B cell (primary cell): ENCODE data around the gene CDHR2. TPM values are rescaled to one million over a fixed set of nuclear protein-coding genes. Genes with fewer than 3 reads are reported as not detected.

Source experiments
- ATAC-seq: fragments of 200-7000 bp; cut with Tn5 transposase; one replicate; pipeline ENCODE4 v1.10.0; 2021; ENCODE audit warnings: low read depth, mild to moderate bottlenecking, moderate number of reproducible peaks, moderate library complexity
- CTCF ChIA-PET: fragments of 350-600 bp; sonication (Branson Sonifier 250); formaldehyde crosslinking; loops from one replicate; lab custom pipeline; 2021; ENCODE audit warnings: antibody characterized with exemption, inconsistent platforms; lab: Charles Lee
- POLR2A ChIA-PET: fragments of 350-600 bp; sonication (Branson Sonifier 250); formaldehyde crosslinking; loops from one replicate; lab custom pipeline; 2021; ENCODE audit warnings: antibody characterized with exemption; lab: Charles Lee
- DNase-seq: peaks from one replicate; pipeline ENCODE4 v3.0.0; 2013
- H2AFZ ChIP-seq: 2 replicates; pipeline ENCODE4 v1.6.1; 2012; ENCODE audit warnings: mild to moderate bottlenecking, low read depth, low read length; ENCODE audit not compliant: insufficient read depth, poor library complexity, severe bottlenecking
- H3K27ac ChIP-seq, 2 donors: 1 replicate in 1 of 2; 2 replicates in 1 of 2; pipeline ENCODE4 v1.5.1; 2012 to 2013; ENCODE audit warnings: low read length in 2 of 2, mild to moderate bottlenecking in 2 of 2, moderate library complexity in 1 of 2
- H3K27me3 ChIP-seq, 4 experiments: fragments of 200-600 bp in 1 of 4; sonication (generic) in 1 of 4; replicated peaks in 1 of 4; 1 replicate in 2 of 4; 2 replicates in 2 of 4; pipeline versions ENCODE4 v1.6.1 to v1.7.0; 2013 to 2016; ENCODE audit warnings: low read length in 3 of 4, mild to moderate bottlenecking in 2 of 4, mixed read lengths in 1 of 4, moderate library complexity in 1 of 4; ENCODE audit not compliant: insufficient read depth in 4 of 4, control insufficient read depth in 3 of 4; ENCODE audit errors: control extremely low read depth in 1 of 4
- H3K36me3 ChIP-seq, 2 experiments: replicated peaks in 1 of 2; 1 replicate in 1 of 2; 2 replicates in 1 of 2; pipeline versions ENCODE4 v1.6.1 to v1.7.1; 2013; ENCODE audit warnings: low read length in 1 of 2; ENCODE audit not compliant: insufficient read depth in 2 of 2, control insufficient read depth in 1 of 2; ENCODE audit errors: control extremely low read depth in 1 of 2, extremely low read depth in 1 of 2
- H3K4me1 ChIP-seq, 2 donors: fragments of 200-600 bp in 1 of 2; sonication (generic) in 1 of 2; 1 replicate in 1 of 2; 2 replicates in 1 of 2; pipeline versions ENCODE4 v1.5.1 to v1.6.1; 2013 to 2017; ENCODE audit warnings: low read length in 2 of 2; ENCODE audit not compliant: control insufficient read depth in 2 of 2, insufficient read depth in 2 of 2
- H3K4me2 ChIP-seq: replicated peaks from 2 replicates; pipeline ENCODE3; 2012; ENCODE audit warnings: mild to moderate bottlenecking, low read depth, low read length; ENCODE audit not compliant: poor library complexity, severe bottlenecking
- H3K4me3 ChIP-seq, 5 experiments: fragments of 200-600 bp in 1 of 5; sonication (generic) in 1 of 5; 1 replicate in 3 of 5; 2 replicates in 2 of 5; pipeline versions ENCODE4 v1.5.1 to v1.7.0; 2011 to 2016; ENCODE audit warnings: low read length in 4 of 5, mild to moderate bottlenecking in 4 of 5, low read depth in 2 of 5, control low read depth in 1 of 5, moderate library complexity in 1 of 5; ENCODE audit not compliant: insufficient read depth in 1 of 5; ENCODE audit errors: control extremely low read depth in 1 of 5, extremely low read depth in 1 of 5
- H3K79me2 ChIP-seq: fragments of 200-600 bp; sonication (generic); one replicate; pipeline ENCODE4 v1.6.0; 2016; ENCODE audit warnings: low read length; ENCODE audit not compliant: control insufficient read depth, insufficient read depth
- H3K9ac ChIP-seq: fragments of 200-600 bp; sonication (generic); 2 replicates; pipeline ENCODE4 v1.6.1; 2017; ENCODE audit warnings: mild to moderate bottlenecking, low read length, moderate library complexity
- H3K9me3 ChIP-seq, 3 donors: one replicate each; pipeline versions ENCODE4 v1.6.1 to v1.7.1; 2013; ENCODE audit warnings: low read length in 2 of 3; ENCODE audit not compliant: control insufficient read depth in 2 of 3, insufficient read depth in 1 of 3; ENCODE audit errors: control extremely low read depth in 1 of 3
- H4K20me1 ChIP-seq: 2 replicates; pipeline ENCODE4 v1.6.0; 2012; ENCODE audit warnings: mild to moderate bottlenecking, low read length; ENCODE audit not compliant: insufficient read depth, control insufficient read depth, poor library complexity, severe bottlenecking
- H3K27ac Mint-ChIP-seq: one replicate; pipeline ENCODE4 v1.8.0; 2021; ENCODE audit warnings: mixed read lengths
- H3K27me3 Mint-ChIP-seq: one replicate; pipeline ENCODE4 v1.8.0; 2021; ENCODE audit warnings: mixed read lengths
- H3K4me1 Mint-ChIP-seq: one replicate; pipeline ENCODE4 v1.8.0; 2021; ENCODE audit warnings: mixed read lengths
- H3K4me3 Mint-ChIP-seq: one replicate; pipeline ENCODE4 v1.8.0; 2021; ENCODE audit warnings: mixed read lengths
- H3K9me3 Mint-ChIP-seq: one replicate; pipeline ENCODE4 v1.8.0; 2022; ENCODE audit warnings: mixed read lengths; ENCODE audit not compliant: insufficient read depth
- EZH2 ChIP-seq: IDR thresholded peaks from 2 replicates; pipeline ENCODE4 v1.6.1; 2012; ENCODE audit warnings: borderline replicate concordance, low read depth, mild to moderate bottlenecking, moderate library complexity, low read length; ENCODE audit not compliant: insufficient read depth, poor library complexity, severe bottlenecking
- WGBS: methylation state at CpG from one replicate; pipeline ENCODE4 v1.1.5; 2013; ENCODE audit warnings: missing lambda C conversion rate; ENCODE audit not compliant: insufficient coverage; 5-methylcytosine and 5-hydroxymethylcytosine counted together
- intact Hi-C: fragments of 100-400 bp; cut with micrococcal nuclease; formaldehyde crosslinking; loops from one replicate; pipeline ENCODE4 v1.10.0; 2022
- polyA plus RNA-seq: library from polyadenylated mRNA; depleted of rRNA; stranded (reverse); fragments of >200 nt; gene quantifications from 2 replicates; pipeline ENCODE4 v1.2.3, GENCODE V29; 2012
- total RNA-seq, 2 donors: library from RNA; stranded (reverse); fragments of 120-200 nt in 1 of 2; gene quantifications; 1 replicate in 1 of 2; 2 replicates in 1 of 2; pipeline versions ENCODE4 v1.2.3 to v1.2.4, GENCODE V29; 2013 to 2022
- TF ChIP-seq, protein P1 (sequence below): fragments of 200-600 bp; IDR thresholded peaks from one replicate; pipeline ENCODE4 v1.8.0; 2022; ENCODE audit warnings: antibody characterized with exemption, mild to moderate bottlenecking

The CDHR2 gene
- total and polyA plus RNA-seq, 2 donors (not counting 1 experiment from before 2014, with no cell fraction given), result 0.25 to 1.7 TPM

DNA sequence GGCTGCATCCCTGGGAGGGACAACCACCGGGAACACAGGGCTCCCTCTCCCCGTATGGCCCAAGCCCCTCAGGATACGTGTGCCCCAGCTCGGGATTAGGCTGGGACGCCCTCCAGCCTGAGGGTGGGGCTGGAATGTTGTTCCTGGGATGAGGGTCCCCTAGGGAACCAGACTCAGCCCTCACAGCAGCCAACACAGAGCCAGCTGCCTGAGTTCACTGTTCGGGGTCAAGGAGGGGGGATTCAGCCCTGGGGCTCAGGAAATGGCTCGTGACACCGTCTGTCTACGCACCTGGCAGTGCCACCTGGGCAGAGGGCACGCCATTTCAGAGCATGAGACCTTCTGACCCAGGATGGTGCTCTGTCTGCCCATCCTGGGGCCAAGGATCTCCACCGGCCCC is 20.8 kb upstream of the CDHR2 start:
- no peaks in the 10 kb centered on the region for H3K9me3 ChIP-seq
- no peak overlapping the region for H2AFZ ChIP-seq
- Mint-ChIP-seq H3K27me3 (no peaks in the 10 kb centered on the region), H3K4me3 (no peak overlapping the region), H3K9me3 (no peaks in the 10 kb centered on the region), H3K27ac (peak overlapping the region; percentile 79), H3K4me1 (peaks cover 35% of the 10 kb centered on the region)
- H3K4me1 ChIP-seq, result peaks cover 42 to 47% of the 10 kb centered on the region in 2 donors
- H3K27me3 ChIP-seq, result no peaks in the 10 kb centered on the region
- ChIA-PET CTCF (no interaction called here), POLR2A (interaction anchor here (1.2 to 2.3 kb wide), 2 partner anchors 8 to 10 kb away, joined by 3 to 7 read pairs; no protein-coding TSS in a partner anchor)
- peaks cover 0 to 57% of the 10 kb centered on the region in 2 experiments for H3K36me3 ChIP-seq
- DNase-seq (no peak), ATAC-seq (no peak)
- H4K20me1 ChIP-seq, result peaks cover 58% of the 10 kb centered on the region
- peaks cover 25% of the 10 kb centered on the region for H3K79me2 ChIP-seq
- peak overlapping the region; percentile 58 to 67 for H3K27ac ChIP-seq
- H3K9ac ChIP-seq, result no peak overlapping the region
- intact Hi-C loops, result no loop called here
- H3K4me3 ChIP-seq, result no peak overlapping the region
- H3K4me2 ChIP-seq, result no peak overlapping the region
- 78% methylated on average over 7 of the region's 11 CpGs for WGBS
- TF ChIP-seq, protein P1, sequence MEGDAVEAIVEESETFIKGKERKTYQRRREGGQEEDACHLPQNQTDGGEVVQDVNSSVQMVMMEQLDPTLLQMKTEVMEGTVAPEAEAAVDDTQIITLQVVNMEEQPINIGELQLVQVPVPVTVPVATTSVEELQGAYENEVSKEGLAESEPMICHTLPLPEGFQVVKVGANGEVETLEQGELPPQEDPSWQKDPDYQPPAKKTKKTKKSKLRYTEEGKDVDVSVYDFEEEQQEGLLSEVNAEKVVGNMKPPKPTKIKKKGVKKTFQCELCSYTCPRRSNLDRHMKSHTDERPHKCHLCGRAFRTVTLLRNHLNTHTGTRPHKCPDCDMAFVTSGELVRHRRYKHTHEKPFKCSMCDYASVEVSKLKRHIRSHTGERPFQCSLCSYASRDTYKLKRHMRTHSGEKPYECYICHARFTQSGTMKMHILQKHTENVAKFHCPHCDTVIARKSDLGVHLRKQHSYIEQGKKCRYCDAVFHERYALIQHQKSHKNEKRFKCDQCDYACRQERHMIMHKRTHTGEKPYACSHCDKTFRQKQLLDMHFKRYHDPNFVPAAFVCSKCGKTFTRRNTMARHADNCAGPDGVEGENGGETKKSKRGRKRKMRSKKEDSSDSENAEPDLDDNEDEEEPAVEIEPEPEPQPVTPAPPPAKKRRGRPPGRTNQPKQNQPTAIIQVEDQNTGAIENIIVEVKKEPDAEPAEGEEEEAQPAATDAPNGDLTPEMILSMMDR, result no peak
- no peak for TF ChIP-seq EZH2

DNA sequence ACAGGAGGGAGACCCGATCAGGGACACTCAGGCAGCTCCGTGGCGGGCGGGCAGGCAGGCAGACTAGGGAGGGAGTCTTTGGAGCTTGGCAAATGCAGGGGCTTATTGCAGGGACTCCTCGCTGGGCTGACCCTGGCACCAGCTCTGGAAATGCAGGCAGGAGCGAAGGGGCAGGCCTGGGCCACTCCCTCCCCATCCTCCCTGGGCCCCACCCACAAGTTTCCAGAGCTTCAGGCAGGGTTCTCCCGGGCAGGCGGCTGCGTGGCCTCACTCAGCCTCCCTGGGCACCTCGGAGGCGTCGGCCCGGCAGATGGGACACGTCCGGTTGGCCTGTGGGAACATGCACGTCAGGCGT is 20.4 kb upstream of the CDHR2 start:
- peaks cover 62% of the 10 kb centered on the region for H4K20me1 ChIP-seq
- H3K79me2 ChIP-seq, result peaks cover 29% of the 10 kb centered on the region
- peaks cover 36% of the 10 kb centered on the region for H3K4me1 Mint-ChIP-seq
- H2AFZ ChIP-seq, result no peak overlapping the region
- H3K4me3 ChIP-seq, result no peak overlapping the region
- peak overlapping the region; percentile 58 to 67 for H3K27ac ChIP-seq
- H3K9ac ChIP-seq, result no peak overlapping the region
- no peak for ATAC-seq
- no peaks in the 10 kb centered on the region for H3K27me3 Mint-ChIP-seq
- no peak overlapping the region for H3K4me3 Mint-ChIP-seq
- CTCF ChIA-PET, result interaction anchor here (1.3 kb wide), 1 partner anchor 118 kb away, joined by 3 read pairs; the partner anchor contains the start of gene TSPAN17
- peaks cover 0 to 62% of the 10 kb centered on the region in 2 experiments for H3K36me3 ChIP-seq
- no peaks in the 10 kb centered on the region for H3K27me3 ChIP-seq
- H3K4me1 ChIP-seq, result peaks cover 46 to 51% of the 10 kb centered on the region in 2 donors
- TF ChIP-seq, protein P1, result no peak
- no peak for TF ChIP-seq EZH2
- intact Hi-C loops, result no loop called here
- H3K9me3 ChIP-seq, result no peaks in the 10 kb centered on the region
- peak overlapping the region; percentile 68 for H3K4me2 ChIP-seq
- H3K27ac Mint-ChIP-seq, result peak overlapping the region; percentile 93
- whole genome bisulfite sequencing, result 83% methylated on average over 17 of the region's 17 CpGs
- POLR2A ChIA-PET, result interaction anchor here (1.2 to 2.3 kb wide), 3 partner anchors 8 to 14 kb away, joined by 3 to 14 read pairs (median 7); no protein-coding TSS in a partner anchor
- DNase-seq, result no peak
- no peaks in the 10 kb centered on the region for H3K9me3 Mint-ChIP-seq
